ENCODE results near the gene ADAMTS16.

The ADAMTS16 gene

DNA sequence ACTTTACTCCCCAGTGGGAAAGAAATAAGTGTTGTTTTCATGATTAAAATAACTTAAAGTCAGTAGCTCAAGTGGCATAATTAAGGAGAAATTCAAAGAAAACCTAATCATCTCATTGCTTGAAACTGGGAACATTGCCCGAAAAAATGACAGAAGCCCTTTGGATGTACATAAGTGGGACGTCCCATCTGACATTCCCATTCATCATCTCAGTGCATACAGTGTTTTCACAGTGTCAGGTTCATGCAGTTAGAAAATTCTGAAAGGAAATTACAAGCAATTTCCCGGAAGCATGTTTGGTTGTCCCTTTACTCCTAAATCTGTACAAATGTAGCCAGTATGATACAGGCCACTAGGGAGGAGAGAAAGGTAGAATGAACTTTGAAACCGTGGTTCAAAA, 95.6 kb downstream of the ADAMTS16 start:
- TF ChIP-seq, protein P1, sequence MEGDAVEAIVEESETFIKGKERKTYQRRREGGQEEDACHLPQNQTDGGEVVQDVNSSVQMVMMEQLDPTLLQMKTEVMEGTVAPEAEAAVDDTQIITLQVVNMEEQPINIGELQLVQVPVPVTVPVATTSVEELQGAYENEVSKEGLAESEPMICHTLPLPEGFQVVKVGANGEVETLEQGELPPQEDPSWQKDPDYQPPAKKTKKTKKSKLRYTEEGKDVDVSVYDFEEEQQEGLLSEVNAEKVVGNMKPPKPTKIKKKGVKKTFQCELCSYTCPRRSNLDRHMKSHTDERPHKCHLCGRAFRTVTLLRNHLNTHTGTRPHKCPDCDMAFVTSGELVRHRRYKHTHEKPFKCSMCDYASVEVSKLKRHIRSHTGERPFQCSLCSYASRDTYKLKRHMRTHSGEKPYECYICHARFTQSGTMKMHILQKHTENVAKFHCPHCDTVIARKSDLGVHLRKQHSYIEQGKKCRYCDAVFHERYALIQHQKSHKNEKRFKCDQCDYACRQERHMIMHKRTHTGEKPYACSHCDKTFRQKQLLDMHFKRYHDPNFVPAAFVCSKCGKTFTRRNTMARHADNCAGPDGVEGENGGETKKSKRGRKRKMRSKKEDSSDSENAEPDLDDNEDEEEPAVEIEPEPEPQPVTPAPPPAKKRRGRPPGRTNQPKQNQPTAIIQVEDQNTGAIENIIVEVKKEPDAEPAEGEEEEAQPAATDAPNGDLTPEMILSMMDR (conservative IDR thresholded peaks at IDR 0.05; ENCODE audit: control insufficient read depth, insufficient read depth, low read depth, low read length) = no peak
- no peak for DNase-seq (ENCODE audit: low read depth)
- no peak overlapping the region for H3K4me3 ChIP-seq (ENCODE audit: control insufficient read depth, low read depth, low read length)

DNA sequence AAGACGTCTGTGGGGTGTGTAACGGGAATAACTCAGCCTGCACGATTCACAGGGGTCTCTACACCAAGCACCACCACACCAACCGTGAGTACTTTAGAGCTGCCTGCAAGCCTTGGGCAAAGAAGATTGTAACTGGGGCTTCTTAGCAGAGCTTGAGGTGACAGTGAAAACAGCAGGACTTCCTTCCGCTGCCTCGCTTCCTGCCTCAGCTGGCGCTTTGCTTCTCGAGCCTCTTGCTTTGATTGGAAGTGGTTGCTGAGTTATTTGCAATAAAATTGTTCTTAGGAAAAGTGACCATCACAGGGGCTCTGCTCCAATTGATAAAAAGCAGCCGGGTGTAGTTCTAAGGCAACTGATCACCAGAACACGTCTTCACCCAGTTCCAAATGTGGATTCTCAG, 99.1 kb downstream of the ADAMTS16 start:
- no peak overlapping the region for H3K4me3 ChIP-seq (ENCODE audit: control insufficient read depth, low read depth, low read length)
- no peak for DNase-seq (ENCODE audit: low read depth)
- TF ChIP-seq, protein P1 (conservative IDR thresholded peaks at IDR 0.05; ENCODE audit: control insufficient read depth, insufficient read depth, low read depth, low read length) = no peak

DNA sequence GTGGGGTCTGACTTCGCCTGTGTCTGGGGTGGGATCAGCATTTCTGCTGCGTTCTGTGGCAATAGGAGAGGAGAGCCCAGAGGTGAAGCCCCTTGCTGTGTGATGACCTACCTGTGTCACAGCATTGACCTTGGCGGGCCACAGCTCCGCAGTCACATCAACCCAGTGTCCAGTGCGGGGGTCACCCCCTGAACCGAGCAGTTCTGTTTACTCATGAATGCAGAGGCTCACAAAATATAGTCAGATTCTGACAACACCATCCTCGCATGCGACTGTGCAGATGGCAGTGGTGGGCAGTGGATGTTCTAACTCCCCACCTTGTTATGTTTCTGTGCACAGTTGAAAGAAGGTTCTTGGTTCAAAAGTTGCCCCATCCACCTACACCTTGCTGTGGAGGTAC, 100.1 kb downstream of the ADAMTS16 start:
- DNase-seq (ENCODE audit: low read depth) = no peak
- H3K4me3 ChIP-seq (ENCODE audit: control insufficient read depth, low read depth, low read length) = no peak overlapping the region
- TF ChIP-seq, protein P1 (conservative IDR thresholded peaks at IDR 0.05; ENCODE audit: control insufficient read depth, insufficient read depth, low read depth, low read length) = no peak

DNA sequence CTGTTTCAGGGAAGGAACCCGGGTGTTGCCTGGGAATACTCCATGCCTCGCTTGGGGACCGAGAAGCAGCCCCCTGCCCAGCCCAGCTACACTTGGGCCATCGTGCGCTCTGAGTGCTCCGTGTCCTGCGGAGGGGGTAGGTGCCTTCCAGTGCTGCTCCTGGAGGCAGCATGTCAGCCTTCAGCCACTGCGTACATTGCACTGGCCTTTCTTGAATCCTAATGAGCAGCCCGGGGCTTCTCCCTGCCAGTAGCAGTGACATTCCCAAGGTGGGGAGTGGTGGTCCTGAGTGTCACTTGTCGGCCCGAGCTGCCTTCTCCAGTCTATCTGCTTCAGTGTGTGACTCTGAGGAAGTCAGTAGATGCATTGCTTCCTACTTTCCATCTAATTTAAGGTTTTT, 101.9 kb downstream of the ADAMTS16 start:
- H3K4me3 ChIP-seq (ENCODE audit: control insufficient read depth, low read depth, low read length) = no peak overlapping the region
- DNase-seq (ENCODE audit: low read depth) = no peak
- TF ChIP-seq, protein P1 (conservative IDR thresholded peaks at IDR 0.05; ENCODE audit: control insufficient read depth, insufficient read depth, low read depth, low read length) = no peak

DNA sequence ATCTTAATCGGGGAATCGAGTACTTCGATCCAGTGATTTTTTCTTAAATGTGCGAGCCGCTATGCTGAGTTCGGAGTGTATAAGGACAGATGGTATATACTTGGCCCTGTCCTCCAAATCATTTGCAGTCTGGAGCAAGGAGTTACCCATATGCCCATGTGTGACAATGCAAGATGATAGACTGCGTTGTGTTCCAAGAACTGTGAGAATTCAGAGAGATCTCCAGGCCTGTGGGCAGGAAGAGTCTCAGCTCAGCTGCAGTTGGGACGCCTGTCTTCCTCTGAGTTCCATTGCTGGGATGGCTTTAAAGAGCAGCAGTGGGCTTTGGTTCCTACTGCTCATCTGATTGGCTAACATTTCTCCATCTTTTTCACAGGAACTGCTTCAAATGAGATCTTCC, 106.6 kb downstream of the ADAMTS16 start:
- TF ChIP-seq, protein P1 (conservative IDR thresholded peaks at IDR 0.05; ENCODE audit: control insufficient read depth, insufficient read depth, low read depth, low read length) = no peak
- no peak for DNase-seq (ENCODE audit: low read depth)
- H3K4me3 ChIP-seq (ENCODE audit: control insufficient read depth, low read depth, low read length) = no peak overlapping the region

DNA sequence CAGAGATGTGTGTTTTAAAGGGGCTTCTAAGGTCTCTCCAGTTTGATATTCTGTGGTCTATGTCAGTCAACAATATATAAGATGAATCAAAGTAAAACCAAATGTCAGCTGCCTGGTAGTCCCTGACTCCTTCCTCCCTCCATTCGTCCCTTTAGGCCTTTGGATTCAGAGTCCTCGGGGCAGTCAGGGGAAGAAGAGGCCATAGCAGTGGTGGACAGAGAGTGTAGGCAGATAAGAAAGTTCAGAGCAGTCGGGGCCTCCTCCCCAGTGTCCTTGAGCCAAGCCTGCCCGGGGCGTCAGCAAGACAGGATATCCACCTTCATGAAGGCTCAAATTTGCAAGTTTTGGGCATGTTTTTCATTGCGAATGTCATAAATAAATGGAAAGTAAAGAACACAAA, 110.6 kb downstream of the ADAMTS16 start:
- H3K4me3 ChIP-seq (ENCODE audit: control insufficient read depth, low read depth, low read length) = no peak overlapping the region
- TF ChIP-seq, protein P1 (conservative IDR thresholded peaks at IDR 0.05; ENCODE audit: control insufficient read depth, insufficient read depth, low read depth, low read length) = no peak
- no peak for DNase-seq (ENCODE audit: low read depth)

DNA sequence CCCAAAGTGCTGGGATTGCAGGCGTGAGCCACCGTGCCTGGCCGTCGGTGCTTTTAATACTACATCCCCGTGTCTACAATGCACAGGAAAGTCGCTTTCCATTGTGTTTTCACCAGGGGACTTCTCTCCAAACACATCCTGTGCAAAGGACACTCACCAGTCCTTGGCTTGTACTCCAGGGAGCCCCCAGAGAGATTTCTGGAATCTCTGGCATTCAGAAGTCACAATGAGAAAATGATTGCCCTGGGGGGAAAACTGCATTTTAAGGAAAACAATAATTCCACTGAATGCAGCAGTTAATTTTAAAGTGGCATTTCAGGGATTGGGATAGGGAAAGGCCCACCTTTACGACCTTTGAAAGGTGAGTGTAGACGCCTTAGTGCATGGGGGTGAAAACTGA, 112.0 kb downstream of the ADAMTS16 start:
- no peak overlapping the region for H3K4me3 ChIP-seq (ENCODE audit: control insufficient read depth, low read depth, low read length)
- TF ChIP-seq, protein P1 (conservative IDR thresholded peaks at IDR 0.05; ENCODE audit: control insufficient read depth, insufficient read depth, low read depth, low read length) = no peak
- no peak for DNase-seq (ENCODE audit: low read depth)
